HG02642 (cell line): ENCODE data around the gene LDB2.

Experiments
- ATAC-seq: cut with Tn5 transposase; IDR thresholded peaks from one replicate; pipeline ENCODE4 v1.9.1; 2021; ENCODE audit warnings: mild to moderate bottlenecking; ENCODE audit not compliant: unreplicated experiment, poor library complexity

The LDB2 gene

DNA sequence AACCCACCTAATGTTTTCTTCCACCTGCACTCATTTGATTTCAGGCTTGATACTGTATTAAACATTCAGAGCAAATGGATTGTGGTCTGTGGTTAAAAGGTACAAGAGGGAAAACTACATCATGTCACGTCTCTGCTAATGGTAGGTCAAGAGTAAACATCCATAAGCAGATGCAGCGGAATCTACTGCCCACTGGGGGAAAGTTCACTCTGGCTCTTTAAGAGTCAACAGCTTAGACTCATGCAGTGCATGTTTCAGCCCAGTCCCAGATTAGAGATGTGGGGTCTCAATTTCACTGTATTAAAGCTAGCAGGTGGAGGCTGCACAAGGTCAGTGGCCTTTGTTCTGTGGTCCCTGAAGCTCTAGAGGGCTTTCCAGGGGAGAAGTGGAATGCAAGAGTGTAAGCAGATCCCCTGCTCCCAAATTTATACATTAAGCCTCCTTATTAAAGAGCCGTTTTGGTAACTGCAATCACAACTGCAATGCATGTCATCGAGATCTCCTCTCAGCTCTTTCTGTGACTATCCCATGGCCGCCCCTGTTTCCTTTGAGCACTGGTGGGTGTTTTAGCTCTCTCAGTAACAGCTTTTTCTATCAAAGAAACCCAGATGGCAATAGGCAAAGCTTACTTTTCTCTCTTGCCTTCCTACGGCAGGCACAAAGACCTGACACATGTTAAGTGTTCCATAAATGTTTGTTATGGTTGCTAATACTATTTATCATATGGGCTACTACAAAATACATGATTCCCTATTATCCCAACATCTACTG, 53.4 kb downstream of the LDB2 start:
- no peak for ATAC-seq

DNA sequence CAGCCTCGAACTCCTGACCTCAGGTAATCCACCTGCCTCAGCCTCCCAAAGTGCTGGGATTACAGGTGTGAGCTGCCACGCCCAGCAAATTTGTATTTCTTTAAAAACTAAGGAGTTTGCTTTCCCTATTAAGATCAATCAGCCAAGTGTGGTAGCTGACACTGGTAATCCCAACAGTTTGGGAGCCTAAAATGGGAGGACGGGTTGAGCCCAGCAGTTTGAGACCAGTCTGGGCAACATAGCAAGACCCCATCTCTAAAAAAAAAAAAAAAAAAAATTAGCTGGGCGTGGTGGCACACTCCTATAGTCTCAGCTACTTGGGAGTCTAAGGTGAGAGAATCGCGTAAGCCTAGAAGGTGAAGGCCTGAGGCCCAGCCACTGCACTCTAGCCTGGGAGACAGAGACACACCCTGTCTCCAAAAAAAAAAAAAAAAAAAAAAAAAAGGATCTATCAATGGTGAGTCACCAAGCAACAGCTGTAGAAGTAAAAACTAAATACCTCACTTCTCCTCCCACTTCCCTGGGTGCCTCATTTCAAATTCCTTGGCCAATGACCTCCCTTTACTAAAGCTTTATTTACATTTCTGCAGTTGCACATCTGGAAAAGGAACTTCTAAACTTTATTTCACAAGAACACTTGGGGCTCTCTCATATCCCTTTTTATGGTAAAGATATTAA, 54.5 kb downstream of the LDB2 start:
- ATAC-seq = no peak

DNA sequence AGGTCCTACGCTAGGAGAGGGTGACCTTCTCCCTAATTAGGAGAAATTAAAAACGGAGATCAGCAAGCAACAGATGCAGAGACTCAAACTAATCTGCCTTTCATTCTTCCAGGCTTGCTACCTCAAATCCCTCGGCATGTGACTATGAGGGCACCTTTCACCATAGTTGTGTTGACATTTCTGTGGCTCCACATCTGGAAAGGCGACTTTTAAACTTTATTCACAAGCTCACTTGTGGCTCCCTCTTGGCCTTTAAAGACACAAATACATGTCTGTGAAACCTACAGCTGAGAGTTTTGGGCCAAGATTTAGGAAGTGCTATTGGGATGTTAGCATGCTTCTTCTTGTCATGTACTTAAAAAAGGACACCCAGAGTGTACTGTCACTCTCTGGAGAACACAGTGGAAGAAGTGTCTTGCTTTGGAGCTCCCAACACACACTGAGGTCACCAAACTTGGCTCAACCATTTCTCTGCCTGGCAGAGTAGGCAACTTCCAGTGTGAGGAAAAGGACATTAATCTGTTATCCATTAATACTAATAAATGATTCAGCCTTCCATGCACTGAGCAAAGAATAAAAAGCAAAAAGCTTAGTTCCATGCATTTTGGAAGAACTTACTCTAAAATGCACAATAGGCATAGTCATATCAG, 60.1 kb downstream of the LDB2 start:
- ATAC-seq = no peak

DNA sequence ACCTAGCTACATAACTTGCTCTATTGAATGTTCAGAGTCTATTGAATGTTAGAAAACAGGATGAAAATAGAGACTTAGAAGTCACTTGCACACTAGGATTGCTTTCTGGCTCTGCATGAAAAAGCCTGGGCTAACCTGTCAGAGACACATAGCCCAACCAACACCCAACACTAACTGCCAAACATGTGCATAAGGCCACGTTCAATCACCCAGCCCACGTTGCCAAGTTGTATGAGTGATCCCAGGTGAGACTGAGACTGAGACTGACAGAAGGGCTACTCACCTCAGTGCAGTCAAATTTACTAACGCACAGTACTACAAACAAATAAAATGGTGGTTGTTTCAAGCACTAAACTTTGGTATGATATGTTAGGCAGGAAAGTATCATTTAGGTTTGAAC, 61.0 kb downstream of the LDB2 start:
- ATAC-seq = no peak

DNA sequence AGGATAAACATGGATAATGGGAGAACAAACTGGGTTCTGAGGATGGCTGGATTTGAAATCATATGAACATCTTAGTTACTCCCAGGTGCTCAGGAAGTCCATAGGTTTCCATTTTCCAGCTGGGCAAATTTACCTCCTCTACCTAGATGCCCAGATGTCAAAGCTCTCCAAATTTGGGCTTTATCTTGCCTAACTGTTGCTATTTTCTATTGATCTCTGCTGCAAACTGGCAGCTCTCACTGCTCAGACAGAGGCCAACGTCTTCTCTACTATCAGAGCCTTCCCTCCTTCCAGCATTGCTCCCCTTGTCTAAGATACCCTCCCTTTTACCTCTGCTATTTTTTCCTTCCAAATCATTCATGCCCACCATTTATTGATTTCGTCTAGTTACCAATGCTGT, 62.1 kb downstream of the LDB2 start:
- ATAC-seq = no peak

DNA sequence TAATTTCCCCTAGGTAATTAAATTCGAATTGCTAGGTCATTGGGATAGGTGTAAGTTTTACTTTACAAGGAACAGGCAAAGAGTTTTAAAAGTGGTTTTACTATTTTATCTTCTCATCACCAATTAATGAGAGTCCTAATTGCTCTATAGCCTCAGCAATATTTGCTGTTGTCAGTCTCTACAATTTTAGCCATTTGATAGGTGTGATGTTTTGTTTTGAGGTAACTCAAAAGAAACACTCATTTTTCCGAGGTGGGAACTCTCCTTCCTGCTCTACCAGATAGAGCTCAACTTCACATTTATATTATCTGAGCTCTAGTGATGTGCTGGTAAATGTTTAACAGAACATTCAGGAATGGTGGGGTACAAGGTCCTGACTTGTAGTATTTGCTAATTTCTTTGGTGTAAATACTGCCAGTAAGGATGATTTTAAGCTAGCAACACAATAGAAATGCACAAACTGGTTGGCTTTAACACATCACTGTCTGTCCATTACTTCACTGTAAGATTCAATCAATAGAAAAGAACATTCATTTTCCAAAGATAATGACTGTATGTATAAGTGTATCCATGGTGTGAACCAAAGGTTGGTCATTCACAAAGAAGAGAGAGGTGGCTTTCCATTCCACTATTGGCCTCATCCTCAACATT, 62.7 kb downstream of the LDB2 start:
- ATAC-seq = no peak

DNA sequence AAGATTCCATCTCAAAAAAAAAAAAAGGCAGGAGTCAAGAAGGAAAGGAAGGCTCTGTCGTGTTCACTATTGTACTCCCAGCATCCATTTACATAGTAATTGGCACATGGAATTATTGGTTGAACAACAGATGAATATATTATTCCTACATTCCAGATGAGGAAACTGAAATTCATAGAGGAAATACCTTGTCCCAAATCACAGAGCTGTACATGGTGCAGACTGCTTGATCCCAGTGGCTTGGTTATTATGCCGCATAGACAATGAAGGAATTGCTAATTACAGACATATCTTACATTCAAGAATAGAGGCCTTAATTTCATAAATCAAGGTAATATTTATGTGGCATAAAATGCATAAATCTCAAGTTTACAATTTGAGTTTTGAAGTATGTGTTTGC, 63.6 kb downstream of the LDB2 start:
- ATAC-seq = no peak

DNA sequence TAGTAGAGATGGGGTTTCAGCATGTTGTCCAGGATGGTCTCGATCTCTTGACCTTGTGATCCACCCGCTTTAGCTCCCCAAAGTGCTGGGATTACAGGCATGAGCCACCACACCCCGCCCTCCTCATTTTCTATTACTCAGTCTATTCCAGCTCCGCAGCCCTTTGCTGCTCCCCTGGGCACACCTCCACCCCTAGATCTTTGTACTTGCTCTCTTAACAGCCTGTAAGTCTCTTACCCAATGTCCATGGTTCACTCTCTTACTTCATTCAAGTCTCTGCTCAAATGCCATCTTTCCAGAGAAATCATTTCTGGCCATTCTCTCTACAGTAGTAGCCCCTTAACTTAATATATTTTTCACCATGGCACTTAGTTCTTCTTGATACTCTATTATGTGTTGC, 64.7 kb downstream of the LDB2 start:
- no peak for ATAC-seq

DNA sequence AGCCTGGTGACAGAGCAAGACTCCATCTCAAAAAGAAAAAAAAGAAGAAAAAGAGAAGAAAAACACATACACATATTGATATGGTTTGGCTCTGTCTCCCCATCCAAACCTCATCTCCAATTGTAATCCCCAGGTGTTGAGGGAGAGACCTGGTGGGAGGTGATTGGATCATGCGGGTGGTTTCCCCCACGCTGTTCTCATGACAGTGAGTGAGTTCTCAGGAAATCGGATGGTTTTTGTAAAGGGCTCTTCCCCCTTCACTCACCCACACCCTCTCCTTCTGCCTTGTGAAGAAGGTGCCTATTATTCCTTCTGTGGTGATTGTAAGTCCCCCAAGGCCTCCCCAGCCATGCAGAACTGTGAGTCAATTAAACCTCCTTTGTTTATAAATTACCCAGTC, 68.4 kb downstream of the LDB2 start:
- no peak for ATAC-seq

DNA sequence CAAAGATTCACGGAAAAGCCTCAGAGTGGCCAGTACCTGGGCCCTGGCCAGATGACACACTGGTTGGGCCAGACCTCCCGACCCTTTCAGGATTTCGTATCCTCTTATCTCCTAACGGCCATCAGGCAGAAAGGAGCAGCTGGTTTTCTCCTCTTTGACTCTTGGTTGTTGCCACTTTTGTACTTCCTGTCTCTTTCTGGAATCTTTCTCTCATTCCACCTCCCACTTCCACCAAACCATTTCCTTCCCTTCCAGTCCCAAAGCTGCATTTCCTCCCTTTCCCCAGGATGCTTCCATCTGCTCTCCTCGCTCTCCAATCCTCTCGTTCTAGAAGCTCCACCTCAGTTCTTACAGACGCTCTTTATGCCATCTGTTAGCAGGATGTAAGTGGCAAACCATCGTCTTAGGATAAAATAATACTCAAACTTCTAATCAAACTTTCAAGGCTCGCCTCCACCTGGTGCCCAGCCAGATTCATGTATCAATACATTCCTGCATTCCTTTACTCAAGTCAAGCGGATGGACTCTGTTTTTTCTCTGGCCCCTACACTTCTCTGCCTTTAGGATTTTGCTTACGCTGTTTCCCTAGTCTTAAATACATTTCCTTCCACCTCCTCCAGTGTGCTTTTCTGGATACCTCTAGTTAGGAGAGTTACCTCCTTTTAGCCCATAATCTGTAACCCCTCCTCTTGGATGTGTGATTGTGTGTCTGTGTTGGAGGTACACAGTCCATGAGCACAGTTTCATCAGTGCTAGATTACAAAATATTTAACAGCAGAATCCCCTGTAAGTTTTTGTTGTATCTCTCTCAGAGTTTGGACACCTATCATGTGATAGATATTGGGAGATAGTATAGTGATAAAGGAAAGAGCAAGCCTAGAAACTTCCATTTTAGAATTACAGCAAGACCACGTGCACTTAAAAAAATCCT, 70.4 kb downstream of the LDB2 start:
- ATAC-seq = no peak

DNA sequence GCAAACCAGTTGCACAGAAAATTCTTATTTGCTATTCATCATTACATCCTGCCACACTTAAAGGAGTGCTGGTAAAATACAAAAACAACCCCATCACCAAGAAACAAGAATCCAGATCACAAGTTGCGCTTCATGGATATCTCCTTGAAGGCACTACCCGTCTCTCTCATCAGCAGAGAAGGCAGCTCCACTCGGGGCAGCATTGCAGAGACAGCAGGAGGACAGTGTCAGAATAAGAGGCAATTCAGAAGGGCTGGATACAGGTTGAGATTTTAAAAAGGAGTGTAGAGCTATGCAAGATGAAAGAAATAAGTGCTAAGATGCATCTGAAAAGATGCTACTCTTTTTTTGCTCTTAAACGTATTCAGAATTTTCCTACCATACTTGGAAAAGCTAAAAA, 71.4 kb downstream of the LDB2 start:
- ATAC-seq = no peak

DNA sequence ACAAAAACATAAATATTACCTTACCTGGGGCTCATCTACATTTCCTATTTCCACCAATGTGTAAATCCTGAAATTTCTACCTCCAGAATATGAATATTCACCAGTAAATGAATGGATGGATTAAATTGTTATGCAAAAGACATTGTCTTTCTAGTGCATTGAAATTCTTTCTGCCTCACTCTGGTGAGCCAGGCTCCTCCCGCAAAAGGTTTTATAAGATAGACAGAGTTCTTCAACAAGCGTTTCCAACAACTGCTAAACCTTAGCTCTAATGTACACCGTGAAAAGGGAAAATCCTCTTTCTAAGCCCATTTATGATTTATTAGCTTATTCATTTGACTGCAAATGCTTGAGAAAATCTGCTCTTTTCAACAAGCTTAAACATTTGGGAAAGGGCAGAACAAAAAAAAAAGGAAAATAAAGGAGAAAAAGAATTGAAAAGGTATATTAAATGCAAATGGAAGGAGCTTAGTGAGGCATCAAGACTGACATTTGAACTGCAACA, 72.0 kb downstream of the LDB2 start:
- ATAC-seq = no peak

DNA sequence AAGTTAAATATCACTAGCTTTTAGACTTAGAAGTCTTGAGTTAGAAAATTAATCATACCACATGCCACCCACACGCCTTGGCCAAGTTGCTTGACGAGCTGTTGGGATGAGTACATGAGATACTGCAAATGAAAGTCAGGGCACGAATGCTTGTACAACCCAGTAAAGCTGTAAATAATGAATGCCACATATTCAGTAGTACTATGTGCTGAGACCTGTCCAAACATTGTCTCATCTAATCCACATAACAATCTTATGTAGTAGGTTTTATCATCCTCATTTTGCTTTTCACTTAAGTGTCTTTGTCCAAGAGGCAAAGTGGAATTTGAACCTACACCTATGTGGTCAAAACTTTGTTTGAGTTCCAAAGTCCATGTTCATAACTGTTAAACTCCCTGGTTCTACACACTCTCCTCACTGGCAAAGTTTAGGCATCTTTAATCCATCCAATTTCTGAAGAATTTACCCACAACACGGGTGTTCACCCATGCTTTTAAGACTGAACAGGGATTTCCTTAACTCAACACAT, 74.1 kb downstream of the LDB2 start:
- ATAC-seq = no peak

DNA sequence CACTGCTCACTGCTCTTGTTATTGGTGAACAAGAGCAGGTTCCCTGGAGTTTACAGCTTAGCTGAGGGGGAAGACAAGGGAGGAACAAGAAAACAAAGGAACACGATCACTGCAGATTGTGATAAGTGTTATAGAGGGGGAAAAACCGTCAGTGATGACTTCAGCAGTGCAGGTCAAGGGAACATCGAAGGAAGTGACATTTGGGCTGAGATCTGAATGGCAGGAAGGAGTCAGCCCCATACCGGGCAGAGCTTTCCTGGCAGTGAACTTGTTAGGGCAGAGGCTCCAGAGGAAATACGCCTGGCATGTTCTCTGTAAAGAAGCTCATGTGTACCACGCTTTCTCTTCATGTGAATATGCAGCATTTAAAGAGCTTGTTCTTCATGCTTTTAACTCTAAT, 78.1 kb downstream of the LDB2 start:
- no peak for ATAC-seq

DNA sequence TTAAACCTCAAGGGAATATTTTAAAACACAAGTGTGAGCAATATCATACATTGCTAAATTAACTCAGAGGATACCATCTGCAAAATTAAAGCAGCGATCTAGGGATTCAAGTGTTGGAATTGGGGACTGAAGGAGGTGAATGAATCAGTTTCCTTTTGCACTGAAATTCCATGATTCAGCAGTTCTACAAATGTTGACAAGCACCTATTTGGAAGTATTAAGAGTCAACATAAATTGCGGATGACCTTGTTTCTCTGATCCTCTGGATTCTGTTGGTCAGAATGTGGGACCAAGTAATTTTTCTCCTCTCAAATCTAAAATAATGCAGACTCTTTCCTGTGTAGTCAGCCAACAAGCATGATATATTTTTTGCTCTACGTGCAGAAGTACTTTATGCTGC, 78.8 kb downstream of the LDB2 start:
- no peak for ATAC-seq

DNA sequence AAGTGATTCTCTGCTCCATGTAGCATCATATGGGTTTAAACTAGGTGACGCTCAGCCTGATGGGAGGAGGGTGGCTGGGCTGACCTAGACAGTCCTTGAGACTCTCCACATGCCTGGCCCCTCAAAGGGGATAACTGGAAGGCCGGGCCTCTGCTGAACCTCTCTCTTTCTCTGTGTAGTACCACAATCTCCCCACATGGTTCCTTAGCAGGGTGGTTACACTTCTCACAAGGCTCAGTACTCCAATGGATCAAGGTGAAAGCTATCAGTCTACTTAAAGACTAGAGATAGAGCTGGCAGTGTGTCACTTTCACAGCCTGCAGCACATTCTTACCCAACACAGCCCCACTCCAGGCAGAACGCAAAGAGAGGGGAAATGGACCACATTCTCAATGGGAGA, 80.4 kb downstream of the LDB2 start:
- ATAC-seq = no peak

DNA sequence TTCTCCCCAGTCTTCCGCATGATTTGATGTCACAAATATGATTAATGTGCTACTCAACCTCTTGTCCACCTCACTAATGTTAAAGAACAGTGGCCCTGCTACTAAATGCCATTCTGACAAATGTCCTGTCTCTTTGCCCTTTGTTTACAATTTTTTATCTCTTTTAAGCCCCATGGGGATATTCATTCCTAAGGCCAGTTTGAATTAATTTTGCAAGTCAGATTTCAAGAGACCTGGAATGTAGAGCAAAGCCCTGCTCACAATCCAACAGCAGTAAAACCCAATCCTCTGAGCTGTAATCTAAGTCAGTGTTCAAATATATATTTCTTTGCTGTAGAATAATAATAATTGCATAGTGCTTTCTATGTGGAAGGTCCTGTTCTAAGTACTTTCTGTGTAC, 81.2 kb downstream of the LDB2 start:
- ATAC-seq = no peak

DNA sequence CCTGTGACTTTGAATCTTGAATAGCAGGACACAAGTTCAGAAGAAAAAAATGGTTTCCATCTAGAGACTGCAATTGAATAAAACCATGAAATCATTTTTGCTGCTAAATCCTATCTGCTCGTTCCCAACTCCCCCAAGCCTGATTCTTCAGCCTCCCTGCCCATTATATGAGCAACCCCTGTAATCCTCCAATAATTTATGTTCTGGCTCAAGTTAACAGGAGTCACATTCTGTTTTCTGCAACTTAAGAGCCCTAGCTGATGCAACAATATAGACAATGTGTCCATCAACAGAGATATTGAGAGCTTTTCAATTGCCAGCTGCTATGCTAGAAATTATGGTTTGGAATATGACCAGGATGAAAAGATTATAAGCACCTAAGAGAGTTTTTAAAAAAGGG, 84.1 kb downstream of the LDB2 start:
- ATAC-seq = no peak

DNA sequence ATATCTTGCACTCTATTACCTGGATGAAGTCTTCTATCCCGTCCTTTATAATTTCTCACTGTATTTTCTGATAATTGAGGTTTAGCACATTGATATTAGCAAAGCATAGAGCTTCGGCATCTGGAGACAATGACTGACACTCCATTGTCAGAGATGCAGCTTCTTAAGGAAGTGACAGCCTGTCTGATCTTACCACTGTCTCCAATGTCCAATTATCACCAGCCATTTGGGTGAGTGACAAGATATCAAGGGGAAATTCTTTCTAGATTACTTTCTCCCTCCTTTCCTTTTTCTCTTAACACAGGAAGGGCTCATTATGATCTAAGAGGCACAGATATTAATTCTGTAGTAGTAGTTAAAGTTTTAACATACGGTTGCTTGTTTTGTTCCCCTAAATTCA, 86.4 kb downstream of the LDB2 start:
- no peak for ATAC-seq

DNA sequence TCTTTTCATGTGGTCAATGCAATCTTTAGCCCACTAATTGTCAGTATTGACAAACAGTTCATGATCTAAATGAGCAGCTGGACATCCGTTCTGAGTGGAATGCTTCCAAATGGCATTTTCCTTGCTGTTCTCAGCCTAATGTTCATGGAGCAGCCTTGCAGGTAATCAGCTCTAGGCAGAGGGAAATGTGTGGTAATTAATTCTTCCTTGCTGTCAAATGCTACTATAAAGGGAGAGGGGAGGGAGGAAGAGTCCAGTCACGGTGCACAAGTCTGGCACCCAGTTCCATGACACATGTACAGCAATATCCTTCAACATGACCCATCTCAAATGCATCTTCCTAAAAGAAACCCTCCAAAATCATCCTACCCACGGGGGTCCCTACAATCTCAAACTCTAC, 88.5 kb downstream of the LDB2 start:
- no peak for ATAC-seq
